Activated CD8-positive, alpha-beta memory T cell treated with anti-CD3 and anti-CD28 coated beads, Interleukin-2, amount 50 U/mL, for 1 hour (primary cell): ENCODE results near the gene SGPP1.
"Not testable (repeated sequence)": the region's sequence is repeated elsewhere in the genome, so short reads cannot be mapped to it uniquely, and the experiment has no call there.

Experiments
- DNase-seq: peaks from one replicate; pipeline ENCODE4 v3.0.0-alpha.2; 2020; ENCODE audit errors: extremely low read depth

Gene SGPP1

DNA sequence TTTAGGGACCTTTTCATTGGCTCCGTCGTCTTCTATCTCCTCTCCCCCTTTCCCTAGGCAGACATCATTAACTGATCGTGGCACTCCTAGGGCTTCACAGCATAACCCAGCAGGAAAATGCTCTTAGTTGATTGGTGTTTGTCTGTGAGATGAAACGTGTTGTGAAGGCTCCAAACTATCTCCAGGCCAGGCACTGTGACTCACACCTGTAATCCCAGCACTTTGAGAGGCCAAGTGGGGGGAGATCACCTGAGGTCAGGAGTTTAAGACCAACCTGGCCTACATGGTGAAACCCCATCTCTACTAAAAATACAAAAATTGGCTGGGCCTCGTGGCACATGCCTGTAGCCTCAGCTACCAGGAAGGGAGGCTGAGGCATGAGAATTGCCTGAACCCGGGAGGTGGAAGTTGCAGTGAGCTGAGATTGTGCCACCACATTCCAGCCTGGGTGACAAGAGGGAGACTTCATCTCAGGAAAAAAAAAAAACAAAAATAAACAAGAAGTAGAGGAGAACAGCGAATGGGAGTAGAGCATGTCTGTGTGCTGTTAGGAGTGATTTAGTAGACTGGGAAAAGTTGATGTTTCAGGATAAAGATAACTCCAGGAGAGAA lies 53.9 kb downstream of the SGPP1 start:
- no peak for DNase-seq

DNA sequence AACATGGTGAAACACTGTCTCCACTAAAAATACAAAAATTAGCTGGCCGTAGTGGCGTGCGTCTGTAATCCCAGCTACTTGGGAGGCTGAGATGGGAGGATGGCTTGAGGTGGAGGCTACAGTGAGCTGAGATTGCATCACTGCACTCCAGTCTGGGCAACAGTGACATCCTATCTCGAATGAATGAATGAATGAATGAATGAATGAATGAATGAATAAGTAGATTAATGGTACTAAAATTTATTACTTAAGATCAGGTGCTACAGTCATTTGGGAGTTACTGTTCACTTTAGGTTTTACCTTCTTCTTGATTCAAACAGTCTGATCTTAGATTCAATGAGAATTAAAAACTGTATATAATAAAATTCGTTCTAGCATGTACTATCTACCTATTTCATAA lies 54.6 kb downstream of the SGPP1 start:
- no peak for DNase-seq

DNA sequence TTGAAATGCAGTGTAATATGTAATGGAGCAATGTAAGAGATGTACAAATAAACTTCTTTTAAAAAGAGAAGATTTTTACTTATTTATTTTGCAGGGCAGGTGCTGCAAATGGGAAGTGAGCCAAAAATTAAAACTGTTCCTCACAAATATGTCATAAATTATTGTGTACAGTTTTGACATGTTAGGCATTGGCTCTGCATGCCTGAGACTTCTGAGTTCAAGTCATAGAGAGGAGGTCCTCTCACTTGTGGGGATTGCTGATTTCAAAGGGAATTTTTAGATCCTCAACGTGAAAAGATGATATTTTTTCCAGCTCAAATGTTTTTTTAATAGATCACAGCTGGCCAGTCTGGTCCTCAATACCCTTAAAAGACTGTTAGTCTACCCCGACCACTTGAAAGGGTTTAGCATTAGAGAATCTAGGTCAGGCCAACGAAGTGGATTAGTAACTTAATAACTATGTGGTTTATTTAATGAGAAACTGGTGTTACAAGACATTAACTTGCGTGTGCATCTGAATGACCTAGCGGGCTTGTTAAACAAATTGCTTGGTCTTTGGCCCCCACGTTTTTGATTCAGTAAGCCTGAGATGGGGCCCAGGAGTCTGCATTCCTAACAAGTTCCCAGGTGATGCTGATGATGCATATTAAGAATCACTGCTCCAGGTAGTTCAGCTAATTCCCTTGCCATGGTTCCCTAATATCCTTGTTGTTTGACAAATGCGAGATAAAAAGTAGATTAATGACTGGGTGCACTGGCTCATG lies 55.3 kb downstream of the SGPP1 start:
- no peak for DNase-seq

DNA sequence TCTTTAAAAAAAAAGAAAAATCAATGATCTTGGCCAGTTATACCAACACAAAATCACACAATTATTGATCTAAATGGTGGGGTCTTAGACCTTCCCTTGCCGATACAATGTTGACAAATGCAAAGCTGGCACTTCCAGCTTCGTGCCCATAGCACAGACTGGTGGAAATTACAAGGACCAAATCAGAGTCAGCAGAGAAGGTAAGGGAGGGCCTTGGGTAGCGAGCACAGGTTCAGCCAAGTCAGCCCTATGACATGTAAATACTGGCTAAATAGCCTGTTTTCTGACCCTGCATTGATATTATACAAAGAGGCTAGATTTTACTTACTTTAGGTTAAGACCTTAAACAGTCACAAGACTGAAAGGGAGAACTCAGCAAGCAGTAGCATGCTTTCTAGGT lies 55.9 kb downstream of the SGPP1 start:
- no peak for DNase-seq

DNA sequence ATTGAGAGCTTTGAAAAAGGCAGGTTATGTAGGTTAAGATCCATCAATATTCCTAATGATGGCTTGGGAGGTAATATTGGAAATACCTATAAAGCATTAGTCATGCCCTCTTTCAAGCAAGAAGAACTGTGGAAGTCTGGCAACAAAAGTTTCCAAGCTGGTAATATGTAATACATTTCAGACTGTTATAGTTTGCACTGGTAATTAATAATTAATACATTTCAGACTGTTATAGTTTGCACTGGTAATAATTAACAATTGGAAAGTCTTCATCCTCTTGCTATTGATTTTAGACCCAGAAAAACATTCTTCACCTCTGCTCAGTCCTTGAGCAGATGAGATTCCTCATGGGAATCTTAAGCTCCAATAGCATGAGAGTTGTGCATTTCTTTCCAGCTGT lies 57.2 kb downstream of the SGPP1 start:
- DNase-seq: no peak

DNA sequence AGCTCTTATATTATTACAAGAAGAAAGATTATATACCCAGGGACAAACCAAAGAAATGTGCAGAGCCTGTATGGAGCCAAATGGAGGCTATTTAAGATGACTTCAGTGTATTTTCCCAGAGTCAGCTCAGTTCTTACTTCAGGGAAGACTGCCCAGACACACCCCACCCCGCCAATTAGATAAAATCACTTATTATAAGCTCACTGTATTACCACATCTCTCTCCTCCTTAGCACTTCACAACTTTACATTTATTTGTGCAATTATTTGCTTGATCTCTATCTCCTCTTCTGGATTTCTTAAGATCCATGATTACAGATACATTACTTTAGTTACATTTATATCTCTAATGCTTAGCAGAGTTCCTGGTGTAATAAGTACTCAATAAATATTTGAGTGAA lies 61.5 kb downstream of the SGPP1 start:
- DNase-seq: no peak

DNA sequence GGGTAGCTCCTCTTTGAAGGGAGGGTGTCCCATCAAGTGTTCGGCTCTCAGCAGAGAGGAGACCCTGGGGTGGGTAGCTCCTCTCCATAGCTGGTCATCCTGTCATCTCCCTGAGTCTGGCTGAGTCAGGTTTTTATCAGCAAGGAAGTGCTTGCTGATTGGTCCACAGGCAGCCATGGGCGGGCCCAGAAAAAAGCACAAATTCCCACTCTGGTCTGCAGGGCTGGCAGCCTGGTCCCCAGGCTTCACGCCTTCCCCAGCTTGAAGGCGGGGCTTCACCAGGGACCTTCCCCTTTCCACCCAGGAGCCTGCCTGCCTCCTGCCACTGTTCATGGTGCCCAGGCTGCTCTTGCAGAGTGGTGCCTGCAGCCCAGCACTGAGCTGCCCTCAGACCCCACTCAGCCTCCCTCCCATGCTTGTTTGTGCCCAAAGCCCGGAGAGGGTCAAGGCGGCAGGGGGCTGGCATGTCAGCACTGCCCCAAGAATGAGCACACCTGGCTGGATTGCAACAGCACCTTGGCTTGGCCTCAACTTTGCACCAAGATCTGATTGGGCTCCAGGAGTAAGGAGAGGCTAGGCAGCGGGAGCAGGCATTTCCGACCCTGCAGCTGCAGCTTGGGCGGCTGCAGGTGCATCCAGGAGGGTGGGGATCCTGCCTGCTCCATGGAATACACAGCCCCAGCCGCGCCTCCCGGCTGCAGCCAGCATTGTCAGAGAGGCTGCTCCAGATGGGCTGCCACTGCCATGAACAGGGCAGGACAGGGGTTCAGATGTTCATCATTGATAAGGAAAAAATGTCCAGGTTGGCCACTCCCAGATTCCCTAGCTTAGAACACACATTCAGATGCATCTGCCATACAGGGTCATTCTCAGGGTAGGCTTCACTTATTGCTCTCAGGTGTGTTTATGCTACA lies 64.2 kb downstream of the SGPP1 start:
- no peak for DNase-seq

DNA sequence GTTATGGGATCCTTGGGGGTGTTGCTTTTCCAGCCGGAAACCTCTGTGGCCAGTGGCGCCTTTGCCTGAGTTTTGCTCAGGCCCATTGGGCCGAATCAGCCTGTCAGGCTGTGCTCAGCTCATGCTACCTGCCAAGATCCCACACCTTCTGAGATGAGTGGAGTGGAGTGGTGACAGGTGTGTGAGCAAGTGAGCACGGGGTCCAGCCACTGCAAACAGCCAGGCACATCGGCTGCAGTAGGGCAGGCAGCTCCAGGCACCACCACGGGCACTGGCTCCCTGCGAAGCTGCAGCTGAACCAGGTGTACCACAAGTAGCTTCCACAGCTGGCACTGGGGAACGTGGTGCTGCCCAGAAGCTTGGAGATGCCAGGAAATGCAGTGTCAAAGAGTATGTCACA lies 65.1 kb downstream of the SGPP1 start:
- no peak for DNase-seq

DNA sequence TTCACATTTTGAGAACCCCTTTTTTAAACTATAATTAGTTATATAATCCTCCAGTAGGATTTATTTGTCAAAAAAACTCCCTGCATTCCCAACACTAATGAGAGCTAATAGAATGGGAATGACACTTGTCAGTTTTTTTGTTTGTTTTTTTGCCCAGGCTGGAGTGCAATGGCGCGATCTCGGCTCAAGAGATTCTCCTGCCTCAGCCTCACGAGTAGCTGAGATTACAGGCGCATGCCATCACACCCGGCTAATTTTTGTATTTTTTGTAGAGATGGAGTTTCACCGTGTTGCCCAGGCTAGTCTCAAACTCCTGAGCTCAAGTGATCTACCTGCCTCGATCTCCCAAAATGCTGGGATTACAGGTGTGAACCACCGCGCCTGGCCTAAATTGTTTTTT lies 66.0 kb downstream of the SGPP1 start:
- not testable (repeated sequence) for DNase-seq

DNA sequence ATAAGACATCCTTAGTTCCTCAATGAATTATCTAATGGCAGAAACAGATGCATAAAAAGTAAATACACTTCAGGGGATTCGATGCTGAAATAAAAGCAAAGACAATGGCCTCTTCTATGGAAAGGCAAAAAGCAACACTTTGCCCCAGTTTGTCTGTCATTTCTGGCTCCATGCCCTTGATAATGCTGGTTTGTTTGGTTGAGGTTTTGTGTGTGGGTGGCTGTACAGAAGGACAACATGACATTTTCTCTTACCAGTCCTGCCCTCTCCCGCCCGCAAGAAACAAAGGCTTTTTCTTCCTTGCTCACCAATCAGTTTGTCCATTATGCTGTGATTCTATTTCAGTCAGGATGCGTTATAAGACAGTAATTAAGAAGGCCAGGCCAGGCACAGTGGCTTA lies 68.1 kb downstream of the SGPP1 start:
- DNase-seq: no peak

DNA sequence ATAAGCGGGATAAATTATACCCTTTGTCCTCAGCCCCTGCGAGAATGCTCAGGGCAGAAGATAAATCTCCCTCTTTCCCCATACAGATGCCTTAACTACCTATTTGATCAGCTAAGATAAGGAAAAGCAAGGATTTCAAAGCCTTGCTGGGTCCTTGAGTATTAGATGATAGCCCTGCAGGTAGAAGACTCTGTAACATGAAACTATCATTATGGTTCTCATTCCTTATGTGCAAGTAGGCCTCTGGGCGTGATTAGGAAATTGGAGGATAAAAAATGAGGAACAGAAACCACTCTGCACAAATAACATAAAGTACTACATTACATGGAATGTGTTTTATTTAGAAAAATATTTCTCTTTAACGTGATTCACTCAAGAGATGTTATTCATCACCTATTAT lies 71.7 kb downstream of the SGPP1 start:
- no peak for DNase-seq

DNA sequence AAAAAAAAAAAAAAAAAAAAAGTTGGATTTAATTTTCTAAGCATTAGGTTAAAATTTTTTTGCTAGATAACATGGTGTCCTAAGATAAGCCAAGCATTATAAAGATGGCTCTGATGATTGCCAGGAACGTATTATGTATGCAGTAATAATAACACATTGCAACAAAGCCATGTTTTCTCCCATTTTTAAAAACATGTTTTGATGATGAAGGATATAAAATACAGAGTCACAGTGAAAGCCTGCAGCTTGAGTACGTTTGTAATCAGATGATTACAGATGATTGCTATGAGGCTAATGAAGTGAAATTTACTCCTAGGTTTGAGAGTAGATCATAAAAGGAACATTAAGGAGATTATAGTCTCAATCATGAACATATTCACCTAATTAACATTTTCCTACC lies 72.9 kb downstream of the SGPP1 start:
- DNase-seq: no peak

DNA sequence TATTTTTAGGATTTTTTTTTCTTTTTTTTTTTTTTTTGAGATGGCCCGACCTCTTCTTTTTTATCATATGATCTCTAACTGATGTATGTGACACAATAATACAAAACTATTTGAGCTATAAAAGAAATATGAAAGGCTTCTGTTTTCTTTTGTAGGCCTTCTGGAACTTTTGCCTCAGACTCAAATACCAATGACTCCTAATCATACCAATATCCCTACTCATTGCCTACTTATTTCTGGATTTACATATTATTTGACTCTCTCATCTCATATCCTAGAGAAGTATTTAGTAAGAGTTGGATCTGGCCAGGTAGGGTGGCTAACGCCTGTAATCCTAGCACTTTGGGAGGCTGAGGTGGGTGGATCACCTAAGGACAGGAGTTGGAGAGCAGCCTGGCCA lies 73.5 kb downstream of the SGPP1 start:
- DNase-seq: no peak

DNA sequence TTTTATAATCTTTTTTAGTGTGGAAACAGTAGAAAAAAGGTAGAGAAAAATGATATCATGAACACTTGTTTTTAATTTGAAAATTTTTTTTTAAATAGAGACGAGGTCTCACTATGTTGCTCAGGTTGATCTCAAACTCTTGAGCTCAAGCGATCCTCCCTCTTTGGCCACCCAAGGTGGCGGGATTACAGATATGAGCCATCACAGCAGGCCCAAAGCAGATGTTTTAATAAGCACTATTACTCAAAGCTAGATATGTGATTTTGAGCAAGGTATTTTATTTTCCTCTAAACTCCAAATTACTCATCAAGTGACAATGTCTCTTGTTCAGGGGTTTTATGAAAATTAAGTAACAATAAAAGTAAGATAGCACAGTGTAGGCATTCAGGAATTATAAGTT lies 75.5 kb downstream of the SGPP1 start:
- DNase-seq: no peak

DNA sequence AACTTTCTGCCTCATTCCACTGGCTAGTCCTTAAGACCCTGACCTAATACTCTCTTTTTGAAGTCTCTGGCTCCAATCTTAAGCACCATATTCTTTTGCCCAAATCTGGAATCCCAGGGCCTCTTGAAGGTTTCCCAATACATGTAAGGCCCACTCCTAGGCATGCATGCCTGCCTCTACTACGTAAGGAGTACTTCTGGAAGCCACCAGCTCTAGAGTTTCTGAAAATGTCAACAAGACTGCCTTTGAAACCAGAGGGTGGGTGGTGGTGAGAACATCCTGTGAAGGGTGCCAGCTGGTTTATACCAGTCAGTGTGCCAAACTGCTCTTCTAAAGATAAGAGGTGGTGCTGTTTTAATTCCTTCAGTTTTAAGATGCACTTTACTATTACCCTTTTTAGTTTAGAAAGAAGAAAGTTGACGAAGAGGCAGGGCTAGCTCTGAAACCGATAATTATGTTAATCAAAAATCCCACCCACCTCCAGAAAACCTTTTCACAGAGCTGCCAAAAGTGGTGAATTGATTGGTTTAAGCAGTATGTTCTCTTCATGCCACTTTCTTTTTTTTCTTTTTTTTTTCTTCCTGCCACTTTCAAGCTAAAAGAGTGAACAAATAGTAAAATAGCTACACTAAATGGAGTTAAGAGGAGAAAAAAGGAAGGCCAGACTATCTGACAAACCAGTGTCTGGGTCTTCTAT lies 77.5 kb downstream of the SGPP1 start:
- no peak for DNase-seq

DNA sequence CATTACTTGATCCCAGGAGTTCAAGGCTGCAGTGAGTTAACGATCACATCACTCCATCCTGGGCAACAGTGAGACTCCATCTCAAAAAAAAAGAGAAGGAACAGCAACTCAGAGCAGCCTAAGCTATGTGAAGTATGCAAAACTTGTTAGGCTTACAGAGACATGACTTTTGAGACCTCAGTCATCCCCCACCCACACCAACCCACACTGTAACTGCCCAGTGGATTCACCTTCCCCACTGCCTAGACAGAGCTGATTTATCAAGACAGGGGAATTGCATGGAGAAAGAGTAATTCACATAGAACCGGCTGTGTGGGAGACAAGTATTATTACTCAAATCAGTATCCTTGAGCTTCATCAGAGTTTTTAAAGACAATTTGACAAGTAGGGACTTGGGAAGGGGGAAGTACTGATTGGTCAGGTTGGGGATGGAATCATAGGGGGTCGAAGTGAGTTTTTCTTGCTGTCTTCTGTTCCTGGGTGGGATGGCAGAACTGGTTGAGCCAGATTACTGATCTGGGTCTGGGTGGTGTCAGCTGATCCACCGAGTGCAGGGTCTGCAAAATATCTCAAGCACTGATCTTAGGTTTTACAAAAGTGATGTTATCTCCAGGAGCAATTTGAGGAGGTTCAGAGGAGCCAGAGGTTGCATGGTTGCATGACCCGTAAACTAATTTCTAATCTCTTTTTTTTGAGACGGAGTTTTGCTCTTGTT lies 80.0 kb downstream of the SGPP1 start:
- DNase-seq: no peak

DNA sequence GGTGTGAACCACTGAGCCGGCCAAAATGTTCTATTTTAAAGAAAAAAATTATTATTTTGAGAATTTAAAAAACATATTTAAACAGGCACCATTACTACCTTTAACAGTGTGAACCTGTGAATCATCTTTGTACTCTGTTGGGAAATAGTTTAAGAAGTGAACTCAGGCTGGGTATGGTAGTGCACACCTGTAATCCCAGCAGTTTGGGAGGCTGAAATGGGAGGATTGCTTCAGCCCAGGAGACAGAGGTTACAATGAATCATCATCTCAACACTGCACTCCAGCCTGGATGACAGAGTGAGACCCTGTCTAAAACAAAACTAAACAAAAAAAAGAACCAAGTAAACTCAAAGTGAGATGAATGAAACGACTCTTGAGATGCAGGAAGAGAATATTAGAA lies 83.1 kb downstream of the SGPP1 start:
- no peak for DNase-seq

DNA sequence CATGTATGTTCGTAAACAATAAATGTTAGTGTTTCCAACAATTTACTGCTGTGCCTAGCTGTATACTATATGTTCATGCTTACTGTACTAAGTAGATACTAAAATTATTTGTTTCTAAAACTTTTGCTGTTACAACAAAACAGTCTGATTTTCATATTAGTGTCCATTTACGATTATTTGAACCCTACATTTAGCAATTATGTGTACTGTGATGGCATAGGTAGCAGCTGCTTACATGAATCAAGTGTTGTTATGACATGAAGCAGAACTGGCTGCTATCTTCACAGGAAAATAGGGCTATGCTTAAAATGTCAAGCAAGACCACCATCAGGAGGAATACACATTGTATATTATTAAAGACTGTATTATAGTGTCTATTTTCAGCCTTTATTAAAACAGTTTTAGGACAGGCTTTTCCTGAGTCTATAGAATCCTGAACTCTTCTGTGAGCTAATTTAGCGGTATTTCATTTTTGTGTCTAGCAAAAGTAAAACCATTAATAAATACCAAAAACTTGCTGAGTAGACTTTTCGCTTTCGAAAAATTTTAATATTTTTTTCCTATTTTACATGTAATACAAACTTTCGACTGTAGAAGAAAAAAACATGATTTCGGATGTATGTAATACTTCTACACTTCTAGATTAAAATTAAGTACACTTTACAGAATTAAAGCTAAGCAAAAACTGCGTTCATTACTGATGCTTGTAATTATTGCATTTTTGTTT lies 85.0 kb downstream of the SGPP1 start:
- no peak for DNase-seq

DNA sequence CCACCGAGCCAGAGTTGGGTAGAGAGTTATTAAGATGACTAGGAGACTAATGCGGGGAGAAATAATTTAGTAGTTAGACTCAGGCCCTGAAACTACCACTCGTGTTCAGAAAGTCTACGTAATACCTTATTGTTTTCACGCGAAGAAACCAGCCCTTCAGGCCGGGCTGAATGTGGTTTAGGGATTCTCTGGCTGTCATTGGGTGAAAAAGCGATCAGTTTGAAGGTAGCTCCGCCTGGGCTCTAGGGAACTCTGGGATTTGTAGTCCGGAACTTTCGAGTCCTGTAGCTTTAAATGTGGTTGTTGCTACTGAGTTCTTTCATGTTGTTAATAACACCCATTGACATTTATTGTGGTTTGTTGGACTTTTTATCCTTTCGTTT lies 85.6 kb downstream of the SGPP1 start:
- peak; percentile 68 for DNase-seq

DNA sequence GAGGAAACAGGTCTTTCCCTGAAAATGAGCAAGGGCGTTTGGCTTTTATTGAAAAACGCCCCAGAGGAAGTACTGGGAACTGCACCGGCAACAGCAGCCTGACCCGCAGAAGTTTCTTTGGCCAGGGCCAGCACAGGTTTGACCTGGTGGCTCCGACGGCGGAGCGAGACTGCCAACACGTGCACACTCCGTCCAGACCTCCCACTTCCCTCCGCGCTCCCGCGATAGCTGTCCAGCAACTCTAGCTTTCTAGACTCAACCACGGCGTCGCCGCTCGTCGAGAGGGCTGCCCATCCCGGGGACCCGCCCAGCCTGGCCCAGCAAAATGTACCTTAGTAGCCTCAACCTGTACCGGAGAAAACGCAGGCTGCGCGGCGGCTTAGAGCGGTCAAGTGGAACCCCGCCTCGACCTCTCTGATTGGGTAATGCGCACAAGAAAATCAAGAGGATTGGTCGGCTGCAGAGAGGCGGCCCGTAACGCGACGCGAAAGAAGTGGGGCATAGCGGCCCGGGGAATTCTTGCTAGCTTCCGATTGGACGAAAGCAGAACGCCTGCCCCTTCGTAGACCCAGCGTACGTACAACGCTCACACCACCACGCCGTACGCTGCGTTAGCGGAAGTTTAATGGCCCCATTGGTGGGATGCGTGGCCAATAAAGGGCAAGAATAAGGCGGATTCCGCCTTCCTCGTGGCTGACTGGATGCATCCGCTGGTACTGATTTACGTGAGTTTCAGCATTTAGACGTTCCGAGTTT lies 86.2 kb downstream of the SGPP1 start, which contains the start of gene WDR89:
Gene WDR89 (minus strand): TSS at position 399 of the 756 bp plus-strand sequence. CDS start 41,929 bp downstream, outside the sequence.
- peak; percentile 89 for DNase-seq
